Stomach smooth muscle (tissue), 2 donors: Measurements from ENCODE around the gene NCBP2.
"Not testable (repeated sequence)": the region's sequence is repeated elsewhere in the genome, so short reads cannot be mapped to it uniquely, and the experiment has no call there.

Experiments
- H3K27ac ChIP-seq: one replicate; pipeline ENCODE4 v1.7.0; 2013; ENCODE audit warnings: mild to moderate bottlenecking, low read length, inconsistent platforms
- H3K27me3 ChIP-seq, 2 donors: one replicate each; pipeline ENCODE4 v1.7.0; 2013; ENCODE audit warnings: low read length in 2 of 2; ENCODE audit not compliant: insufficient read depth in 2 of 2, control insufficient read depth in 1 of 2
- H3K36me3 ChIP-seq, 2 donors: one replicate each; pipeline ENCODE4 v1.7.0; 2013; ENCODE audit warnings: low read length in 2 of 2; ENCODE audit not compliant: control insufficient read depth in 2 of 2, insufficient read depth in 2 of 2
- H3K4me1 ChIP-seq: one replicate; pipeline ENCODE4 v1.7.0; 2013; ENCODE audit warnings: low read length; ENCODE audit not compliant: control insufficient read depth, insufficient read depth
- H3K4me3 ChIP-seq, 2 donors: one replicate each; pipeline ENCODE4 v1.7.0; 2013; ENCODE audit warnings: low read length in 2 of 2
- H3K9ac ChIP-seq, 2 donors: one replicate each; pipeline ENCODE4 v1.7.0; 2013; ENCODE audit warnings: low read length in 2 of 2, mild to moderate bottlenecking in 1 of 2
- H3K9me3 ChIP-seq, 2 donors: one replicate each; pipeline ENCODE4 v1.7.0; 2013; ENCODE audit warnings: low read length in 2 of 2; ENCODE audit not compliant: control insufficient read depth in 2 of 2
- donor health status: healthy.
- donor health status: Pancreatic carcinoma.

The NCBP2 gene

GRCh38 chr3:196949750-196950149, 7.4 kb upstream of the NCBP2 start:
- Histone ChIP-seq H3K36me3 (peaks cover 0 to 6% of the 10 kb centered on the region in 2 donors), H3K4me3 (no peak overlapping the region), H3K4me1 (no peaks in the 10 kb centered on the region), H3K9me3 (no peaks in the 10 kb centered on the region), H3K27me3 (no peaks in the 10 kb centered on the region), H3K27ac (no peak overlapping the region), H3K9ac (no peak overlapping the region)

GRCh38 chr3:196949285-196949619, 6.9 kb upstream of the NCBP2 start:
- Histone ChIP-seq H3K4me3 (no peak overlapping the region), H3K27ac (no peak overlapping the region), H3K27me3 (no peaks in the 10 kb centered on the region), H3K9ac (no peak overlapping the region), H3K9me3 (no peaks in the 10 kb centered on the region), H3K36me3 (peaks cover 0 to 6% of the 10 kb centered on the region in 2 donors), H3K4me1 (no peaks in the 10 kb centered on the region)

- peaks cover 0 to 6% of the 10 kb centered on the region in 2 donors for H3K36me3 ChIP-seq
- H3K27ac ChIP-seq = no peak overlapping the region
- peaks cover 2% of the 10 kb centered on the region for H3K4me1 ChIP-seq
- no peak overlapping the region for H3K4me3 ChIP-seq
- no peaks in the 10 kb centered on the region for H3K9me3 ChIP-seq
- no peaks in the 10 kb centered on the region for H3K27me3 ChIP-seq
- H3K9ac ChIP-seq = no peak overlapping the region
Measured at GRCh38 chr3:196948442-196949284, 6.3 kb upstream of the NCBP2 start.

GRCh38 chr3:196947860-196948441, 5.6 kb upstream of the NCBP2 start:
- H3K9me3 ChIP-seq = no peaks in the 10 kb centered on the region
- no peak overlapping the region for H3K27ac ChIP-seq
- H3K9ac ChIP-seq = no peak overlapping the region
- no peaks in the 10 kb centered on the region for H3K27me3 ChIP-seq
- H3K4me3 ChIP-seq = no peak overlapping the region
- H3K36me3 ChIP-seq = peaks cover 0 to 6% of the 10 kb centered on the region in 2 donors
- peaks cover 9% of the 10 kb centered on the region for H3K4me1 ChIP-seq

GRCh38 chr3:196947136-196947859, 5.0 kb upstream of the NCBP2 start:
- peaks cover 0 to 6% of the 10 kb centered on the region in 2 donors for H3K36me3 ChIP-seq
- H3K4me3 ChIP-seq = no peak overlapping the region
- peaks cover 11% of the 10 kb centered on the region for H3K4me1 ChIP-seq
- H3K9me3 ChIP-seq = no peaks in the 10 kb centered on the region
- H3K27me3 ChIP-seq = no peaks in the 10 kb centered on the region
- no peak overlapping the region for H3K9ac ChIP-seq
- H3K27ac ChIP-seq = no peak overlapping the region

- H3K4me1 ChIP-seq = peaks cover 24% of the 10 kb centered on the region
- H3K27me3 ChIP-seq, H3K9me3 ChIP-seq, H3K27ac ChIP-seq, H3K36me3 ChIP-seq, H3K9ac ChIP-seq, H3K4me3 ChIP-seq: not testable (repeated sequence)
Measured at GRCh38 chr3:196944037-196944790, 1.9 kb upstream of the NCBP2 start.

GRCh38 chr3:196942915-196943277, 568 bp upstream of the NCBP2 start:
- peak overlapping the region; percentile 92 to 96 for H3K4me3 ChIP-seq
- no peaks in the 10 kb centered on the region for H3K9me3 ChIP-seq
- H3K27me3 ChIP-seq = no peaks in the 10 kb centered on the region
- H3K9ac ChIP-seq = peak overlapping the region; percentile 89 to 95
- H3K27ac ChIP-seq = peak overlapping the region; percentile 95
- H3K36me3 ChIP-seq = peaks cover 10 to 17% of the 10 kb centered on the region in 2 donors
- H3K4me1 ChIP-seq = peaks cover 24% of the 10 kb centered on the region

GRCh38 chr3:196941729-196942225, 551 bp downstream of the NCBP2 start:
- Histone ChIP-seq H3K9me3 (no peaks in the 10 kb centered on the region), H3K4me1 (peaks cover 24% of the 10 kb centered on the region), H3K27me3 (no peaks in the 10 kb centered on the region), H3K4me3 (peak overlapping the region; percentile 92 to 96), H3K36me3 (peaks cover 21 to 28% of the 10 kb centered on the region in 2 donors), H3K9ac (peak overlapping the region; percentile 95 to 99), H3K27ac (peak overlapping the region; percentile 95)

GRCh38 chr3:196938576-196938975, 3.8 kb downstream of the NCBP2 start:
- Histone ChIP-seq H3K9ac (no peak overlapping the region), H3K9me3 (no peaks in the 10 kb centered on the region), H3K36me3 (peaks cover 49% of the 10 kb centered on the region in 2 donors), H3K4me1 (peaks cover 20% of the 10 kb centered on the region), H3K27ac (no peak overlapping the region), H3K27me3 (no peaks in the 10 kb centered on the region), H3K4me3 (no peak overlapping the region)

GRCh38 chr3:196938124-196938523, 4.2 kb downstream of the NCBP2 start:
- H3K27ac ChIP-seq = no peak overlapping the region
- H3K4me3 ChIP-seq = no peak overlapping the region
- H3K36me3 ChIP-seq = peaks cover 49 to 52% of the 10 kb centered on the region in 2 donors
- no peaks in the 10 kb centered on the region for H3K9me3 ChIP-seq
- H3K9ac ChIP-seq = no peak overlapping the region
- H3K27me3 ChIP-seq = no peaks in the 10 kb centered on the region
- peaks cover 16% of the 10 kb centered on the region for H3K4me1 ChIP-seq
